ENCODE data around the gene LAMA1. TPM values are rescaled to one million over a fixed set of nuclear protein-coding genes. Genes with fewer than 3 reads are reported as not detected.

Gene LAMA1
- total RNA-seq, 1 donor from 2014 or later = 1.4 TPM

DNA sequence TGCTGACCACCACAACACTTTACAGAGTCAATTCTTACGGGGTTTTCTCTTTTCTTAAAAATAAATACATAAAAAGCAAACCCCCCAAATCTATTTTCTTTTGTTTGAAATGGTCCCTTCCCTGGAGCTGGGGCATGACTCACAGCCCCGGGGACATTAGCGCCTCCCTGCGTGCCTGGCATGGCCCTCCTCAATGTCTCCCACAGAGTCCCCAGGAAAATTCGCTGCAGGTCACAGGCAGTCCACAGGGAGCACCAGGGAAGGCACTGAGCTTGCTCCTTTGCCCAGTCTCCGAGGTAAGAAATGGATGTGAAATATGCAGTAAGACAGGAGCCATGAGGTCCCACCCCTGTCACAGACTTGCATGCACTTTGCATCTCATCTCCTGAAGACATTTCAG is 142.5 kb downstream of the LAMA1 start:
- TF ChIP-seq CTCF (IDR thresholded peaks at IDR 0.05) = no peak
- H3K36me3 ChIP-seq = no peaks in the 10 kb centered on the region
- H3K9me3 ChIP-seq = no peaks in the 10 kb centered on the region
- no peak for ATAC-seq
- intact Hi-C loops (cut with DNase I) = no loop called here
- H3K27ac ChIP-seq = no peak overlapping the region
- no peaks in the 10 kb centered on the region for H3K4me1 ChIP-seq
- H3K4me3 ChIP-seq = no peak overlapping the region
- no peak for DNase-seq
- no peaks in the 10 kb centered on the region for H3K27me3 ChIP-seq

DNA sequence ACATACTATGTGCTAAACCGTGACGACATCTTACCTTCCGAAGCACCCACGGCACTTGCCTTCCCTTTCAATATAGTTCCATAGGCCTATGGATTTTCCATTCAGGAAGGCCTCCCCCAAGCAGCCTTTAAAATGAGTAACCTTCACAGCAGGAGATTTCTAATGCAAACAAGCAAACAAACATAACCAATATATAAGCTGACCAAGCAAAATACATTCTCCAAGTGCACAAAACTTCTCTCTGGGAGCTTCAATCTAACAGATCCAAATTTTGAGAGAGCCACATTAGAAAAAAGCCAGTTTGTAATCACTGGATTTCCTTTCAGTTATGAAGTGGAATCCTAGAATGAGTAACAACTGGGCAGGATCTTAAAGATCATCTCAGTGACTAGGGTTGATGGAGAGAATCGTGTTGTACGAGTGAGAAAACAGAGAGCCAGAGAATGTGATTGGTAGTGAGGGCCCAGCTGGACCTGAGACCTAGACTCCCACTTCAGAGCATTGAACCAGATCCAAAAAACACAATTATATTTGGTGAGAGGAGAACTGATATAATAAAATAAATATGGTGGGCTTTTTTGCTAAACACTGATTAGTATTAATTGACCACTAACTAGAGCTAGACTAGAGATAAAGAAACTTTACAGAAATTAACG is 145.6 kb downstream of the LAMA1 start:
- DNase-seq (no peak), ATAC-seq (no peak)
- Histone ChIP-seq H3K4me3 (no peak overlapping the region), H3K4me1 (no peaks in the 10 kb centered on the region), H3K9me3 (no peaks in the 10 kb centered on the region), H3K36me3 (no peaks in the 10 kb centered on the region), H3K27me3 (no peaks in the 10 kb centered on the region), H3K27ac (no peak overlapping the region)
- TF ChIP-seq CTCF (IDR thresholded peaks at IDR 0.05) = no peak
- intact Hi-C loops (cut with DNase I) = no loop called here

DNA sequence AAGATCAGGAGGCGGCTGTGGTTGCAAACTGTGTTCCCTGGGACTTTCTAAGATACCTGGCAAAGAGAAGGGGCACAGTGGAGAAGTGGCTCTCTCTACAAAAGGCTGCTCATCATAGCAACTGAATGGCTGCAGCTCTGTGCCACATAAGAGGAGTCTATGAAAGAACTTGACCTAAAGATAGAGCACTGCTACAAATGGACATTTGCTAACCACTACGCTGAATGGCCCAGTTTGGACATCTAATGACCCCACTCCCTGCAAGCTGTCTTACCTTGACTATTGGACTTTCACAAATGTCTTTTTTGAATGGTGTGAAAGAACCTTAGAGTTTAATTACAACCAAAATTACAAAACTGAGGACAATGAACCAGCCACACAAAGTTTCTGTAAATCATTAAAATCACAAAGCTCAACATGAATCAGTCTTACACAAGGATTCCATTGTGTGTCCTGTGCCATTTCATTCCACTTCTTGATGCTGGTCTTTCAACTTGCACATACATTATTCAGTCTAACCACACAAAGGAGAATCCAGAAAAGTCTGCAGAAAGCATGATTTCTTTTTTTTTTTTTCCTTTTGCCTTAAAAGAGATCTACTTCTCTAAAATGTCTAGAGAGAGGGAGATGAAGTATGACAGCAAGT is 154.0 kb downstream of the LAMA1 start:
- intact Hi-C loops (cut with DNase I) = no loop called here
- DNase-seq (no peak), ATAC-seq (no peak)
- H3K9me3 ChIP-seq = no peaks in the 10 kb centered on the region
- H3K27me3 ChIP-seq = no peaks in the 10 kb centered on the region
- H3K4me1 ChIP-seq = no peaks in the 10 kb centered on the region
- no peak for TF ChIP-seq CTCF (IDR thresholded peaks at IDR 0.05)
- H3K36me3 ChIP-seq = no peaks in the 10 kb centered on the region
- H3K4me3 ChIP-seq = no peak overlapping the region
- H3K27ac ChIP-seq = no peak overlapping the region

GRCh38 chr18:6962571-6963451 is 154.8 kb downstream of the LAMA1 start:
- H3K36me3 ChIP-seq = no peaks in the 10 kb centered on the region
- H3K27ac ChIP-seq = no peak overlapping the region
- intact Hi-C loops (cut with DNase I) = no loop called here
- H3K27me3 ChIP-seq = no peaks in the 10 kb centered on the region
- H3K9me3 ChIP-seq = no peaks in the 10 kb centered on the region
- no peak for DNase-seq
- no peak for ATAC-seq
- H3K4me3 ChIP-seq = no peak overlapping the region
- TF ChIP-seq CTCF (IDR thresholded peaks at IDR 0.05) = no peak
- H3K4me1 ChIP-seq = no peaks in the 10 kb centered on the region

- Histone ChIP-seq H3K4me1 (no peaks in the 10 kb centered on the region), H3K27ac (no peak overlapping the region), H3K36me3 (no peaks in the 10 kb centered on the region), H3K27me3 (no peaks in the 10 kb centered on the region), H3K9me3 (no peaks in the 10 kb centered on the region), H3K4me3 (no peak overlapping the region)
- DNase-seq (no peak), ATAC-seq (no peak)
- intact Hi-C loops (cut with DNase I) = no loop called here
- no peak for TF ChIP-seq CTCF (IDR thresholded peaks at IDR 0.05)
These were observed 156.3 kb downstream of the LAMA1 start for GRCh38 chr18:6961331-6961730.
